ENCODE measurements around the gene CDC20.

The CDC20 gene

GRCh38 chr1:43329995-43330751, 28.6 kb upstream of the CDC20 start:
- DNase-seq (ENCODE audit: low spot score): no peak

- no peak for DNase-seq (ENCODE audit: low spot score)
Observed at GRCh38 chr1:43331688-43332087, 27.1 kb upstream of the CDC20 start.

GRCh38 chr1:43334453-43335205, 24.2 kb upstream of the CDC20 start:
- DNase-seq (ENCODE audit: low spot score): no peak

GRCh38 chr1:43337588-43337987, 21.2 kb upstream of the CDC20 start, which contains the start of gene MPL:
Gene MPL, plus strand, starts transcription at chr1:43337818. Its CDS starts 31 bp downstream, at chr1:43337849.
- DNase-seq (ENCODE audit: low spot score): no peak

DNA sequence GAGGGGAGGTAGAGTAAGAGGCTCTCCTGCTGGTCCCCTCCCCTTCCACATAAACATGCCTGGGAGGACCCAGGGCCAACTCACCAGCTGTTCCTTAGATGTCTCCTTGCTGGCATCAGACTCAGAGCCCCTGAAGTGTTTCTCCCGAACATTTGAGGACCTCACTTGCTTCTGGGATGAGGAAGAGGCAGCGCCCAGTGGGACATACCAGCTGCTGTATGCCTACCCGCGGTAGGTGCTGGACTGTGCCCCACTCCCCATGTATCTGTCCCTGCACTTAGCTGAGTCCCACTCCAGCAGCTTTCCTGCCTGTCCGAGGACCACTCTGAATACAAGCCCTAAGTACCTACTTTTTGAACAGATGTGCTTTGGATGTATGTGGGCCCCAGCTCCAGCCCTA, 20.8 kb upstream of the CDC20 start:
- DNase-seq (ENCODE audit: low spot score): no peak

DNA sequence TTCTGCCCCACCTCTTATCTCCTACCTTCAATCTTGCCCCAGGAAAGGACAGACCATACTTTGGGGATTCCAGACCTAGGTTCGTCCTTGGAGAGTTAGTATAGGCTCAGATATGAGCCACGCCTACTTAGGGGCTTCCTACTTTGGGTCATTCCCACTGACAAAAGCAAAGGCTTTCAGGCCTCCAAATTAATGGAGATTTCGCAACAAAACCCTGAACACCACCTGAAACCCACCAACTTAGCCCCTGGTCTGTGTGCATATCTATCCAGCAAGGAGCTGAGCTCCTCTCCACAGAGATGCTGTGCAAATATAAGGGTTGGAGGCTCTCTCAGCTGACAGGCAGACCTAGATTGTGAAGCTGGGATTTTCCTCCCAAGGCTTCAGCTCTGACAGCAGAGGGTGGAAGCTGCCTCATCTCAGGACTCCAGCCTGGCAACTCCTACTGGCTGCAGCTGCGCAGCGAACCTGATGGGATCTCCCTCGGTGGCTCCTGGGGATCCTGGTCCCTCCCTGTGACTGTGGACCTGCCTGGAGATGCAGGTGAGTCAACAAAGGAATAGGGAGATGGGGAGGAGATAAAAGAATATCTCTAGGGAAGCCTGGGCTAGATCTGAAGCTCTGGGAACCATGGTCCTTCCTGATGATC, 19.1 kb upstream of the CDC20 start:
- no peak for DNase-seq (ENCODE audit: low spot score)

DNA sequence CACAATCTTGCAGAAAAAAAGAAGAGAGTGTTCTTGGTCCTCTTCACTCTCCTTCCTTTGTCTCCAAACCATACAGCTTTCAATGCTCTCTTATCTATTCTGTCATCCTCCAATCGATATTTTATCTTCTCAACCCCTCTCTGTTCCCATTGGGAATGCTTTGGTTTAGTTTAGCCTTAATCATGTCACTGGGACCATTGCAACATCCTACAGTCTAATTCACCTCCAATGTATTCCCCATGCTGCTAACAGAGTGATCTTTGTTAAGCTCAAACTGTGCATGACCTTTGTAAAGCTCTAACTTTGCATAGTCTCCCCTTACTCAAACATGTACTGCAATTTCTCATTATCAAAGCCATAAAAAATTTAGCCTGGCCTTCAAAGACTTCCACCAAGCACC, 18.2 kb upstream of the CDC20 start:
- no peak for DNase-seq (ENCODE audit: low spot score)

GRCh38 chr1:43344267-43344850, 14.4 kb upstream of the CDC20 start:
- no peak for DNase-seq (ENCODE audit: low spot score)

DNA sequence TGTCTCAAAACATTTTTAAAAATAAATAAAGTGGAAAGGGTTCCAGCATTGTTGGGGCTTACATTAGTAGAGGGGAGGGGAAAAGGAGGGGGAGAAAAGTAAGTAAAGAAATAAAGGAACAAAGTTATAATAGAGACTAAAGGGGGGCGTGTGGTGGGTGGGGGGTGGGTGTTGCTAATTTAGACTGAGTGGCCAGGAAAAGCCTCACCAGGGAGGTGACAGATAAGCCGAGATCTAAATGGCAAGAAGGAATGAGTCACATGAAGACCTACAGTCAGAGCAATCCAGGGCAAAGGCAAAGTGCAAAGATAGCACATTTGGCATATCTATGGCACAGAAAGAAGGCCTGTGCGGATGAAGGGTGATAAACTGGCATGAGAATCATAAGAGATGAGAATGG, 13.7 kb upstream of the CDC20 start:
- DNase-seq (ENCODE audit: low spot score): no peak

- no peak for DNase-seq (ENCODE audit: low spot score)
Observed at GRCh38 chr1:43346636-43347035, 12.1 kb upstream of the CDC20 start.

GRCh38 chr1:43348343-43348808, 10.4 kb upstream of the CDC20 start:
- no peak for DNase-seq (ENCODE audit: low spot score)

- peak; percentile 59 for DNase-seq (ENCODE audit: low spot score)
Observed at GRCh38 chr1:43348809-43349593, 9.8 kb upstream of the CDC20 start.

DNA sequence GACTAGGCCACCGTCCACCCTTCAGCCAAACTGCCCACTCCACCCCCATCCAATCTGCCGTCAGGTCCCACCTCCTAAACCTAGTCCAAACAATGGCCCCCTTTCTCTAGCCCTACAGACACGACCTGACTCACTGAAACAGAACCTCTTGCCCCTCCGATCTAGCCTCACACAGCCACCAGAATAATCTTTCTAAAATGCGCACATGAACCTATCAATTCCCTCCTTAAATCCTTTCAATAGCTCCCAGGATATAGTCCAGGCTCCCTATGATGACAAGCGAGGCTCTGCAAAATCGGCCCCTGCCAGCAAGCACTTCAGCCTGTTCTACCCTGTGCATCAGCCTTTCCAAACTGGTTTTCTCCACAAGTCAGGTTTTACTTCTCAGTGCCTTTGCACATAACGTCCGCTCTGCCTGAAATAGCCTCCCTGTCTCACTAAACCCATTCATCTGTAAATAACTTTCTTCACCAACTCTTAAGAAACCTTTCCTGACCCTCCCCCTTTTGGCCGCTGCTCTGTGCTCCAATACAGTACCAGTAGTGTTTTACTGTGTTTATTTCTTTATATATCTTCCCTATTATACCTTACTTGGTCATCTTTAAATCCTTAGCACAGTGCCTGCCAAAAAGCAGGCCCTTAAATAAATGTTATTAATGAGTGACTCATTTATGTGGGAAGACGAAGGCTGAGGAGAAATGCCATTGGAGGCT, 9.0 kb upstream of the CDC20 start:
- DNase-seq (ENCODE audit: low spot score): no peak

DNA sequence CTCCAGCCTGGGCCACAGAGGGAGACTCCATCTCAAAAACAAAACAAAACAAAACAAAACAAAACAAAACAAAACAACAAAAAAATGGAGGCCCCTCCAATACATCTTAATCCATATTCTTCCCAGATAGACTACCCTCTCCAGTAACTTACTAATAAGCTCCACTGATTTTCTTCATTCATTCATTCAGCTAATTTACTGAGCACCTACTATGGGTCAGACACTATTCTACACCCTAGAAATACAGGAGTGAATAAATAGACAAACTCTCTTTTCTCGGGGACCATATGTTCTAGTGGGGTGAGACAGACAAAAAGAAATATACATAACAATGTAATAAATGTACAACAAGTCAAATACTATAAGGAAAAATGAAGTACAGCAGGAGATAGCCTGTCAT, 7.8 kb upstream of the CDC20 start:
- DNase-seq (ENCODE audit: low spot score): no peak

DNA sequence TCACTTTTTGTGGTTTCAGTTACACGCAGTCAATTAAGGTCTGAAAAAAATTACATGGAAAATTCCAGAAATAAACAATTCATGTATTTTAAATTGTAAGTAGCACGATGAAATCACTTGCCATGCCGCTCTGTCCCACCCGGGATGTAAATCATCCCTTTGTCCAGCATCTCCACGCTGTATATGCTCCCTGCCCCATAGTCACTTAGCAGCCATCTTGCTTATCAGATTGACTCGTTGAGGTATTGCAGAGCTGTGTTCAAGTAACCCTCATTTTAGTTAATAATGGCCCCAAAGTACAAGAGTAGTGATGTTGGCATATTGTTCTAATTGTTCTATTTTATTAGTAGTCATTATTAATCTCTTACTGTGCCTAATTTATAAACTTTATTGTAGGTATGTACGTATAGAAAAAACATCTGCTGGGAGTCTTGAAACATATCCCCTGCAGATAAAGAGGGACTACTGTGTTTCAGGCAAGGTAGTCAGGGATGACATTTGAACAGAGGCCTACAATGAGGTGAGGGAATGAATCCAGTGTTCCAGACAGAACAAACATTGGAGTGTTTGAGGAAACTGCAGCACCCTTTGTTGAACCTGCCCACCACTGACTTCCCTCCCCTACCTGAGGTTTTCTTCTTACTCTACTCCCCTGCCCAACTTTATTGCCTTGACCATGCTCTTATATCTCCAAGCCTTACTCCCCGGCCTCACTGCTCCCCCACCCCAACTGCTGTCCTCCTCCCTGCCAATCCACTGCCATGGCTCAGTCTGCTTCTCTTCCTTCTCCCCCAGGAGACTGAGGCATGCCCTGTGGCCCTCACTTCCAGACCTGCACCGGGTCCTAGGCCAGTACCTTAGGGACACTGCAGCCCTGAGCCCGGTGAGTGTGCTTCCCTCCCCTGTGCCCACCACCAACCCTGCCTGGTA, 7.1 kb upstream of the CDC20 start:
- DNase-seq (ENCODE audit: low spot score): no peak

- DNase-seq (ENCODE audit: low spot score): no peak
Observed at GRCh38 chr1:43352351-43352705, 6.5 kb upstream of the CDC20 start.

DNA sequence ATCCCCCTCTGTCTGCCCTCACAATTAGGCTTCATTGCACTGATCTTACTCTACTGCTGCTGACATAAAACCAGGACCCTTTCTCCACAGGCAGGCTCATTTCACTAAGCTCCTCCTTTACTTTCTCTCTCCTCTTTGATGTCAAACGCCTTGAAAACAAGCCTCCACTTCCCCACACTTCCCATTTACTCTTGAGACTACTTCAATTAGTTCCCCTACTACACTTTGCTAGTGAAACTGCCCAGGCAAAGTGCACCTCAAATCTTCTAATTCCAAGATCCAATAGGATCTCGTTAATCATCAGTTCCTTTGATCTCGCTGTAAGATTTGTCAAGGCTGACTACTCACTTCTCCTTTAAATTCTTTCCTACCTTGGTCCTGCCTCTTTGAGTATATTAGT, 5.9 kb upstream of the CDC20 start:
- DNase-seq (ENCODE audit: low spot score): no peak

- DNase-seq (ENCODE audit: low spot score): no peak
Observed at GRCh38 chr1:43354471-43354870, 4.3 kb upstream of the CDC20 start.

DNA sequence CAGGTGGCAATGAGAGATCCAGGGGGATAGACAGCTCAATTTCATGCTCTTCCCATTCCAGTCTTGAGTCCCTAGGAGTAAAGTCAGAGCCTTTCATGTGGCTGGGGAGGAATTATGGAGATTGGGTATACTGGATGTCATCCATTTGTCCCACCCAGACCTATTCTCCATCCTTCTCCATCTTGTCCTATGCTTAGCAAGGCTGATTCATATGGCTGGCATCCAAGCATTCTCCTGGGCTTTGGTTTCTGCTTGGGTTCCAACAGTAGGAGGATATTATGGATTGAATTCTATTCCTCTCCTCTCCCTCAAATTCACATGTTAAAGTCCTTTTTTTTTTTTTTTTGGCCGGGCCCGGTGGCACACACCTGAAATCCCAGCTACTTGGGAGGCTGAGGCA, 3.8 kb upstream of the CDC20 start:
- no peak for DNase-seq (ENCODE audit: low spot score)

DNA sequence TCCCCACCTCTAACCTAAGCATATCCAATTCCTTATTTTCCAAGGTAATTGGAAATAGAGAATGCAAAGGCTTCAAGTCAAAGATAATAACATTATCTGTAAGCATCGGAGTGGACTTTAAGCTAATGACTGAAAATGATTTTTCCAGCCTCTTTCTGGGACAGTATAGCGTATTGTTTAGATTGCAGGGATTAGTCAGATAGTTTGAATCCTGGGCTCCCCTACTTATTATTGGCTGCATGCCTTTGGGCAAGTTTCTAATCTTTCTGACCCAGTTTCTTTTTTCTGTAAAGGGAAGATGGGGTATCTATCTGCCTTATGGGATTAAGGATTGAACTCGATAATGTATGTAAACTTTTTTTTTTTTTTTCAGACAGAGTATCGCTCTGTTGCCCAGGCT, 1.5 kb upstream of the CDC20 start:
- no peak for DNase-seq (ENCODE audit: low spot score)

Data from CD4-positive, alpha-beta T cell treated with Interleukin-2 at 100 ng/mL for 4 hours (primary cell).